Testis (tissue), 2 donors: ENCODE data around the gene CBARP.

ENCODE experiments used
- POLR2A ChIP-seq: fragments of 450-650 bp; IDR thresholded peaks from one replicate; pipeline ENCODE4 v1.6.1; 2017; ENCODE audit warnings: antibody characterized with exemption, mild to moderate bottlenecking, moderate library complexity
- TF ChIP-seq, protein P1 (sequence below), 3 experiments: fragments of 450-650 bp in 2 of 3; fragments of 200-600 bp in 1 of 3; sonication (generic) in 1 of 3; IDR thresholded peaks; one replicate each; pipeline ENCODE4 v1.5.1; 2016 to 2019; ENCODE audit warnings: antibody characterized with exemption in 3 of 3, mild to moderate bottlenecking in 2 of 3, moderate library complexity in 1 of 3

DNA sequence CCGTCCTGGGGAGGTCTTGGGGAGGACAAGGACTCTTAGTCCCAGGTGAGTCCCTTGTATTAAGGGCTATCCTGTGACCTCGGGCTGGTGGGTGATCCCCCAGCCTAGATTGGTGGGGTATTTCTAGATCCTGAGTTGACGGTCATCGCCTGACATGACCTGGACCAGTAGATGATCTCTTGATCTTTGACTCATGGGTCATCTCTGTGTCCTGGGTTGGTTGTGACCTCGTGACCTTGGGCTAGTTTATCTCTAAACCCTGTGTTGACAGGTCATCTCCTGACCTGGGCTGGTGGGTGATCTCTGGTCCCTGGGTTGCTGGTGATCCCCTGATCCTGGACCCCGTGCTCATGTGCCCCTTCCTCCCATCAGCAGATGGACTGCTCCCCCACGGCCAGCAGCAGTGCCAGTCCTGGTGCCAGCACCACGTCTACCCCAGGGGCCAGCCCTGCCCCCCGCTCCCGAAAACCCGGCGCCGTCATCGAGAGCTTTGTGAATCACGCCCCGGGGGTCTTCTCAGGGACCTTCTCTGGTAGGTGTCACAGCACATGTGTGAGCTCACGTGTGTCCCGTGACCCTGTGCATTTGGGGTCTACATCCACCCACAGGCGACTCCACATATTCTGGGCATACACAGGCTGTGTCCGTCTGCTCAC is 16.9 kb upstream of the CBARP start:
- TF ChIP-seq, protein P1, sequence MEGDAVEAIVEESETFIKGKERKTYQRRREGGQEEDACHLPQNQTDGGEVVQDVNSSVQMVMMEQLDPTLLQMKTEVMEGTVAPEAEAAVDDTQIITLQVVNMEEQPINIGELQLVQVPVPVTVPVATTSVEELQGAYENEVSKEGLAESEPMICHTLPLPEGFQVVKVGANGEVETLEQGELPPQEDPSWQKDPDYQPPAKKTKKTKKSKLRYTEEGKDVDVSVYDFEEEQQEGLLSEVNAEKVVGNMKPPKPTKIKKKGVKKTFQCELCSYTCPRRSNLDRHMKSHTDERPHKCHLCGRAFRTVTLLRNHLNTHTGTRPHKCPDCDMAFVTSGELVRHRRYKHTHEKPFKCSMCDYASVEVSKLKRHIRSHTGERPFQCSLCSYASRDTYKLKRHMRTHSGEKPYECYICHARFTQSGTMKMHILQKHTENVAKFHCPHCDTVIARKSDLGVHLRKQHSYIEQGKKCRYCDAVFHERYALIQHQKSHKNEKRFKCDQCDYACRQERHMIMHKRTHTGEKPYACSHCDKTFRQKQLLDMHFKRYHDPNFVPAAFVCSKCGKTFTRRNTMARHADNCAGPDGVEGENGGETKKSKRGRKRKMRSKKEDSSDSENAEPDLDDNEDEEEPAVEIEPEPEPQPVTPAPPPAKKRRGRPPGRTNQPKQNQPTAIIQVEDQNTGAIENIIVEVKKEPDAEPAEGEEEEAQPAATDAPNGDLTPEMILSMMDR (IDR thresholded peaks at IDR 0.05) = no peak
- no peak for TF ChIP-seq POLR2A
